ENCODE measurements around the gene ELMO3. TPM values are rescaled to one million over a fixed set of nuclear protein-coding genes. Genes with fewer than 3 reads are reported as not detected.

The ELMO3 gene
- total and polyA plus RNA-seq, 7 donors: 0.26 to 0.82 (median 0.53) TPM

DNA sequence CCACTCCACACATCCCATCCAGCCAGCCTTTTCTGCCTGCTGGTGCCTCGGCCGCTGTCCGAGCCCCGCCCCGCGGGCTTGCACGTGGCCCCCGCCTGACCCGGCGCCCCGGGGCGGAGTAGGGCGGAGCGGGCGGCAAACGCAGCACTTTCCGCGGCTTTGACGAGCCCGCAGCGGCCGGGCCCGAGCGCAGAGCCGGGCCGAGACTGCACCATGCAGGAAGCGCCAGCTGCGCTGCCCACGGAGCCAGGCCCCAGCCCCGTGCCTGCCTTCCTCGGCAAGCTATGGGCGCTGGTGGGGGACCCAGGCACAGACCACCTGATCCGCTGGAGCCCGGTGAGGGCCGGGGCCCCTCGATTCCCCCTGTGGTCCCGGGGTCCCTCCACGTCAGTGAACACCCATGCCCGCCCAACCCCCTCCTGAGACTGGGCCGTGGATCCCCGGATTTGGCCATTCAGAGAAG lies 34.3 kb upstream of the ELMO3 start, which contains the start of gene HSF4:
TSS of gene HSF4 (plus strand) at position 147 of the 463 bp plus-strand sequence. CDS start at position 214, 67 bp downstream.
- H3K36me3 ChIP-seq (ENCODE audit: insufficient read depth in 1 of 2, low read depth in 1 of 2): peaks cover 0 to 20% of the 10 kb centered on the region in 2 donors
- no peaks in the 10 kb centered on the region for H3K27me3 ChIP-seq (ENCODE audit: insufficient read depth in 3 of 3, low read length in 2 of 3)
- peak within 1 kb of the TSS; percentile 93 for H3K27ac ChIP-seq
- 2 to 4% (median 2%) methylated on average over 28 to 41 of the region's 41 CpGs for WGBS, 3 donors
- H3K4me3 ChIP-seq: peak within 1 kb of the TSS; percentile 76
- peaks cover 43% of the 10 kb centered on the region for H3K4me1 ChIP-seq
- no peaks in the 10 kb centered on the region for H3K9me3 ChIP-seq
- TF ChIP-seq, protein P1, sequence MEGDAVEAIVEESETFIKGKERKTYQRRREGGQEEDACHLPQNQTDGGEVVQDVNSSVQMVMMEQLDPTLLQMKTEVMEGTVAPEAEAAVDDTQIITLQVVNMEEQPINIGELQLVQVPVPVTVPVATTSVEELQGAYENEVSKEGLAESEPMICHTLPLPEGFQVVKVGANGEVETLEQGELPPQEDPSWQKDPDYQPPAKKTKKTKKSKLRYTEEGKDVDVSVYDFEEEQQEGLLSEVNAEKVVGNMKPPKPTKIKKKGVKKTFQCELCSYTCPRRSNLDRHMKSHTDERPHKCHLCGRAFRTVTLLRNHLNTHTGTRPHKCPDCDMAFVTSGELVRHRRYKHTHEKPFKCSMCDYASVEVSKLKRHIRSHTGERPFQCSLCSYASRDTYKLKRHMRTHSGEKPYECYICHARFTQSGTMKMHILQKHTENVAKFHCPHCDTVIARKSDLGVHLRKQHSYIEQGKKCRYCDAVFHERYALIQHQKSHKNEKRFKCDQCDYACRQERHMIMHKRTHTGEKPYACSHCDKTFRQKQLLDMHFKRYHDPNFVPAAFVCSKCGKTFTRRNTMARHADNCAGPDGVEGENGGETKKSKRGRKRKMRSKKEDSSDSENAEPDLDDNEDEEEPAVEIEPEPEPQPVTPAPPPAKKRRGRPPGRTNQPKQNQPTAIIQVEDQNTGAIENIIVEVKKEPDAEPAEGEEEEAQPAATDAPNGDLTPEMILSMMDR (IDR thresholded peaks at IDR 0.05): no peak
- ATAC-seq (peak; percentile 47 to 63 (median 56)), DNase-seq (peak; percentile 82 to 89)
- intact Hi-C loops (cut with DNase I): no loop called here

DNA sequence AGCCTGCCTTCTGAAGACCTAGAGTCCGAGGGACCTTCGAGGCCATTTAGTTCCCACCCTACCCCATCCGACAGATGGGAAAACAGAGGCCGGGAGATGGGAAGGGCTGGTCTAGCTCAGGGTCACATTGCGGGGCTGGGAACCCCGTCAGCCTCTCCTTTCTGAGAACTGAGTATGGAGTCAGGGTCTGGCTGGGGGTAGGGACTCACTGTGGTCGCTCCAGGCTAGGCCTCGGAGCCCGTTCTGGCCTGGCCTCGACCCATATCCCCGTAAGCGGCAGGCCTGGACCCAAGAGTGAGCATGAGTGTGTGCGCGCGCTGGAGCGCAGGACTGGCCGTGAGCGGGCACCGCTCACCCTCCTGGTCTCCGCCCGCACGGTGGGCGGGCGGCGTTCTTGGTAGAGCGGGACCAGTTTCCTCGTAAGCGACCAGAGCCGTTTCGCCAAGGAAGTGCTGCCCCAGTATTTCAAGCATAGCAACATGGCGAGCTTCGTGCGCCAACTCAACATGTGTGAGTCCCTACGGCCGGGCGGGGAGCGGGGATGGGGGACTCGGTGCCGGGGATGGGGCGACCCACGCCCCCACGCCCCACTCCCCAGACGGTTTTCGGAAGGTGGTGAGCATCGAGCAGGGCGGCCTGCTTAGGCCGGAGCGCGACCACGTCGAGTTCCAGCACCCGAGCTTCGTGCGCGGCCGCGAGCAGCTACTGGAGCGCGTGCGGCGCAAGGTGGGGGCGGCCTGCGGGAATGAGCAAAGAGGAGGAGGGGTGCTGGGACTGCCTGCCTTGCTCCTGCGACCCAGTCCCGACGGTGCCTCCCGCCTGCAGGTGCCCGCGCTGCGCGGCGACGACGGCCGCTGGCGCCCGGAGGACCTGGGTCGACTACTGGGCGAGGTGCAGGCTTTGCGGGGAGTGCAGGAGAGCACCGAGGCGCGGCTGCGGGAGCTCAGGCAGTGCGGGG lies 33.5 kb upstream of the ELMO3 start:
- peak overlapping the region; percentile 76 for H3K4me3 ChIP-seq
- H3K4me1 ChIP-seq: peaks cover 49% of the 10 kb centered on the region
- no peak for ATAC-seq
- intact Hi-C loops (cut with DNase I): no loop called here
- peak in 1 of 2 donors; percentile 31 for DNase-seq
- TF ChIP-seq, protein P1 (IDR thresholded peaks at IDR 0.05): no peak
- no peaks in the 10 kb centered on the region for H3K9me3 ChIP-seq
- WGBS, 3 donors: 35 to 47% (median 46%) methylated on average over 69 to 85 of the region's 85 CpGs
- H3K36me3 ChIP-seq (ENCODE audit: insufficient read depth in 1 of 2, low read depth in 1 of 2): peaks cover 0 to 20% of the 10 kb centered on the region in 2 donors
- H3K27me3 ChIP-seq (ENCODE audit: insufficient read depth in 3 of 3, low read length in 2 of 3): no peaks in the 10 kb centered on the region
- H3K27ac ChIP-seq: peak overlapping the region; percentile 93

DNA sequence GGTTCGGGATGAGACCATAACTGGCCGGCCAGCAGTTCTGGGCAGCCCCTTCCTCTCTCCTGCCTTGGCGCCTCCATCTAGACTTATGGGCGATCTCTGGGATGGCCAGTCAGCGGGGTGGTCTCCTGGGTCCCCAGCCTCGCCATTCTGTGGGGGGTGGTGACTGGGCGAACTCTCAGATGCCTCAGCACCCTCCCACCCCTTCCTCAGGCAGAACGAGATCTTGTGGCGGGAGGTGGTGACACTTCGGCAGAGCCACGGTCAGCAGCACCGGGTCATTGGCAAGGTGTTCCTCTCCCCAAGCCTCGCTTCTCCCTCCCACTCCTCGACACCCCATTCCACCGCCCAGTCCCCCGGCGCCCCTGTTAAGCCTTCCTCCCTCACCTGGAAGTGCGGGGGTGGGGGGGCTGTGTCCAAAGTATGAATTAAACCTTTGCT lies 32.8 kb upstream of the ELMO3 start:
- WGBS, 3 donors: 52 to 62% (median 54%) methylated on average over 10 to 18 of the region's 18 CpGs
- TF ChIP-seq, protein P1 (IDR thresholded peaks at IDR 0.05): no peak
- Histone ChIP-seq H3K27me3 (ENCODE audit: insufficient read depth in 3 of 3, low read length in 2 of 3) (no peaks in the 10 kb centered on the region), H3K36me3 (ENCODE audit: insufficient read depth in 1 of 2, low read depth in 1 of 2) (peaks cover 0 to 20% of the 10 kb centered on the region in 2 donors), H3K4me1 (peaks cover 48% of the 10 kb centered on the region), H3K27ac (peak overlapping the region; percentile 93), H3K4me3 (no peak overlapping the region), H3K9me3 (no peaks in the 10 kb centered on the region)
- ATAC-seq (no peak), DNase-seq (peak in 1 of 2 donors; percentile 8)
- intact Hi-C loops (cut with DNase I): no loop called here

GRCh38 chr16:67166598-67167168 lies 32.2 kb upstream of the ELMO3 start:
- peaks cover 0 to 20% of the 10 kb centered on the region in 2 donors for H3K36me3 ChIP-seq (ENCODE audit: insufficient read depth in 1 of 2, low read depth in 1 of 2)
- peak overlapping the region; percentile 97 for H3K27ac ChIP-seq
- TF ChIP-seq, protein P1 (IDR thresholded peaks at IDR 0.05): no peak
- WGBS, 3 donors: 73 to 88% (median 83%) methylated on average over 5 of the region's 5 CpGs
- intact Hi-C loops (cut with DNase I): no loop called here
- no peak for DNase-seq
- no peak for ATAC-seq
- no peaks in the 10 kb centered on the region for H3K9me3 ChIP-seq
- no peaks in the 10 kb centered on the region for H3K27me3 ChIP-seq (ENCODE audit: insufficient read depth in 3 of 3, low read length in 2 of 3)
- peaks cover 43% of the 10 kb centered on the region for H3K4me1 ChIP-seq
- H3K4me3 ChIP-seq: no peak overlapping the region
